MV-4-11 (cell line): ENCODE results near the gene SCN4A.
"Not testable (repeated sequence)": the region's sequence is repeated elsewhere in the genome, so short reads cannot be mapped to it uniquely, and the experiment has no call there.

ENCODE experiments used
- DNase-seq: peaks from one replicate; lab custom pipeline; 2025; lab: John Stamatoyannopoulos, UW

Gene SCN4A

GRCh38 chr17:63972796-63973195 is at the start of gene SCN4A:
SCN4A (minus strand) TSS chr17:63972918; CDS start chr17:63972841, 77 bp downstream.
- DNase-seq: no peak

GRCh38 chr17:64020056-64020766 is 47.5 kb upstream of the SCN4A start, which contains the start of gene ICAM2:
ICAM2 (minus strand) TSS chr17:64020633; CDS start chr17:64006691, 13,942 bp downstream.
- DNase-seq: peak; percentile 65

DNA sequence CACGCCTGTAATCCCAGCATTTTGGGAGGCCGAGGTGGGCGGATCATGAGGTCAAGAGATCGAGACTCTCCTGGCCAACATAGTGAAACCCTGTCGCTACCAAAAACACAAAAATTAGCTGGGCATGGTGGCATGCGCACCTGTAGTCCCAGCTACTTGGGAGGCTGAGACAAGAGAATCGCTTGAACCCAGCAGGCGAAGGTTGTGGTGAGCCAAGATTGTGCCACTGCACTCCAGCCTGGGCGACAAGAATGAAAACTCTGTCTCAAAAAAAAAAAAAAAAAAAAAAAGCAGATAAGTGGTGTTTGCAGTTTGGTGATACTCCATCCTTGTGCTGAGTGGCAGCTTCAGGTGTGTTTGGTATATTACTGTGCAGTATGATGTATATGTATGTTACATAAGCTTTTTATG is 46.8 kb upstream of the SCN4A start:
- DNase-seq: not testable (repeated sequence)

DNA sequence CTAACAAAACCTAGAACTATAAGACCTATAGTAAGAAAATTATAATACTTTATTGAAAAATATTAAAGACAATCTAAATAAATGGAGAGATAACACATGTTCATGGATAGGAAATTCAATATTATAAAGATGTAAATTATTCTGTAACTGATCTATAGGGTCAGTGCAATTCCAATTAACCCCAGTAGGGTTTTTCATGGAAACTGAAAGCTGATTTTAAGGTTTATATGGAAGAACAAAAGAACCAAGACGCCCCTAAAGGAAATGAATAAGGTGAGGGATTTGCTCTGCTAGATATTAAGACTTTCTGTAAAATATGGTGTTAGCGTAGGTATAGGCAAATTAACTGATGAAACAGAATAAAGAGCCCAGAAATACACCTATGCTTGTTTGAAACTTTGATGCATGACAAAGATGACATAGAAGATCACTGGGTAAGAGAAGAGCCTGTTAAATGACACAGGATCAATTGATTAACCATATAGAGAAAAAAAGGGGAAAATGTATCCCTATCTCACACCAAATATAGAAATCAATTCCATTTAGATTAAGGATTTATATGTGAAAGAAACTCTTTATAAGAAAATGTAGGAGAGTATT is 44.8 kb upstream of the SCN4A start:
- DNase-seq: no peak

DNA sequence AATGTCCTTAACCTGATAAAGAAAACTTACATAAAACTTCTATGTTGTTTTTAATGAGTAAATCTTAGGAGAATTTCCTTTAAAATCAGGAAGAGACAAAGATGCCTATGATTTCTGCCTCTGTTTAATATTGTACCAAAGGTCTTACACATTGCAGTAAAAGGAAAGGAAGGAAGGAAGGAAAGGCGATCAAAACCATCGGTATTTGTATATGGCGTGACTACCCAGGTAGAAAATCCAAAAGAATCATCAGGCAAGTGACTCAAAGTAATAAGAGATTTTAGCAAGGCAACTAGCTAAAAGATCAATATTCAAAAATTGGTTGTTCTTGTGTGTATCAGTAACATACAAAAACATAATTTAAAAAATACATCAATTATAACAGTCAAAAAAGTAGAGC is 44.3 kb upstream of the SCN4A start:
- no peak for DNase-seq

DNA sequence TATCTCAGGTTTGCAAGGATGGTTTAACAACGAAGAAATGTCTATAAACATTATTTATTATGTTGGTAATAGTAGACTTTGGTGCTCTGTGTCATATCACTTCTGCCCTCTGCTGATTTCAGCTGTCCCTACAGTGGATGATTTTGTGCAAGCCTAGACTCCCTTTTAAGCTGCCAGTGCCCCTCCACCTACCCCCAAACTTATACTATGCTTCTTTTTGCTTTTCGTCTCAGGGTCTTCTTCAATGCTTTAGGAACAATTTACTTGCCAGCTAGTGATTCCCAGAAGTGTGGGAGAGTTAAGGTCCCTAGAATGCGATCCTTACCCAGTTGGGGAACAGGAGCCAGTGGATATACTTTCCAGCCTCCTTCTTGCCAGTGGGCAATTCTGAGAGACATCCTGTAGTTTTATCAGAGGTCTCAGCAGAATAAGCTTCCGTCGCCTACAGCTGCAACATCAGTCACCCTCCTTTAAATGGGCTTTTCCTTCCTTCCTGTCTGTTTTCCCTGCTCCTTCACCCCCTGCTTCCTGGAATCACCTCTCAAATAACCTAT is 43.6 kb upstream of the SCN4A start:
- DNase-seq: no peak

GRCh38 chr17:64015447-64015846 is 42.7 kb upstream of the SCN4A start:
- no peak for DNase-seq

DNA sequence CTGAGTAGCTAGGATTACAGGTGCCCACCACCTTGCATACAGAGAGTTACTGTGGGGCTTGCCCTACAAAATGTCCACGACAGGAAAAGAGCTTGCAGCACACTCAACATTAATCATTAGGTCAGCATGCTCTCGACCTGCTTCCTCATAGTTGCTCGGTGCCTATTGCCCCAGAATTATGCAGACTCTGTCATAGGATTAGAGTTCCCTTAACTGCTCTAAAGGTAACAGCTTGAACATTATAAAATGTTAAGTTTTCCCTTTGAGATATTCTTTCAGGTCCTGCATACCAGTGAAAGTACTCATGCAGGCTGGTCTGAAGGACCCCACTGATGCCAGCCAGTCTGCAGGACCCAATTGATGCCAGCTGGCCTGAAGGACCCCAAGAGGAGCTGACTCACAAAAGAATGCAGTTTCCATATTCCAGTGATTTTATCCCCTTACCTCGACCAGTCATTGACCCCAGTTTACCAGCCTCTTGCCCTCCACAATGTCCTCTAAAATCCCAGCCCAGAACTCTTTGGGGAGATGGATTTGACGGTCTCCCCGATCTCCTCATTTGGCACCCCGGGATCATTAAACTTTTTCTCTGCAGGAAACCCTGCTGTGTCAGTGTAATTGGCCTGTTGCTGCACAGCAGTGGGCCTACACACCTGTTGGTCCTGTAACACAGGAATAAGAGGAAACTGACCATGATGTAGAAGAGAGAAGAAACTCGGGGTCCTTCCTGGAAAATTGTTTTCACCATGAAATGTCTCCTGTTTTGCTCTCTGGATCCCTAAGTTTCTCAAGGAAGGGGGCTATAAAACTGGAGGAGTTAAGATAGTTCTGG is 37.1 kb upstream of the SCN4A start:
- peak; percentile 44 for DNase-seq

- no peak for DNase-seq
Measured at GRCh38 chr17:64008830-64009229, 36.1 kb upstream of the SCN4A start.

DNA sequence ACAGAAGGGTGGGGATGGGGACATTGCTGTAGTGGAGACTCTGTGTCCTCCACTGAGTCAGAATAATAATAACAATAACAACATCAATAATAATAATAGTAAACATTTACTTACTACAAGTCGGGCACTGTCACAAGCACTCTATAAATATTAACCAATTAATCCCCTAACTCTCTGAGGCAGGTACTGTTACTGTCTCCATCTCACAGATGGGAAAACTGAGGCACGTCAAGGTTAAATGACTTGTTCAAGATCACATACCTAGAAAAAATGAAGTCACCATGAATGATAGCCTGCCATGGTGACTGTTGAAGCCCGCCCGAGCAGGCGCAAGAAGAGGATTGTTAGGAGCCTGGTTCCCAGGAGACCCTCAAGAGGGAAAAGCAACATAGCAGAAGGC is 35.6 kb upstream of the SCN4A start:
- DNase-seq: no peak

- DNase-seq: no peak
Measured at GRCh38 chr17:64007838-64008282, 35.1 kb upstream of the SCN4A start.

DNA sequence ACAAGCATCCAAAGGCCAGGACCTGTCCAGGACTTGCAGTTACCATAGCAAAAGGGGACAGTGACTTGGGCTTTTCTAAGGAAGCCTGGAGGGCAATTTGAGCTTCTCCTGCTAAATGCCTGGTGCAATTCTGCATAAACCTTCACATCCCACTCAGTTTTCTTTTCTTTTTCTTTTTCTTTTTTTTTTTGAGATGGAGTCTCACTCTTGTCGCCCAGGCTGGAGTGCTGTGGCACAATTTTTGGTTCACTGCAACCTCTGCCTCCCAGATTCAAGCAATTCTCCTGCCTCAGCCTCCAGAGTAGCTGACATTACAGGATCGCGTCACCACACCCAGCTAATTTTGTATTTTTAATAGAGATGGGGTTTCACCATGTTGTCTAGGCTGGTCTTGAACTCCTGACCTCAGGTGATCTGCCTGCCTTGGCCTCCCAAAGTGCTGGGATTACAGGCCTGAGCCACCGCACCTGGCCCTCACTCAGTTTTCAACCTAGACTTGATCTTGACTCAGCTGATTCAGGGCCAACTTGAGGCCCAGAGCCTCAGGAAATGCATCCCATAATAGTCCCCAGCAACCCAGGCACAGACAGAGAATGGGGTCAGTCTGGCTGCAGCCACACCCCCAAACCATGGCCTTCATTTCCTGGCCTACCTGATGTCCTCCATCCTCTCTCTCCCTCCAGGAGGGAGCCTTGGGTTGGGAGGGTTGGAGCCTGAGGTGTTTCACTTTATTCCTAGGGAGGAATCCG is 34.5 kb upstream of the SCN4A start:
- not testable (repeated sequence) for DNase-seq

- no peak for DNase-seq
Measured at GRCh38 chr17:64006361-64007088, 33.8 kb upstream of the SCN4A start.

- DNase-seq: no peak
Measured at GRCh38 chr17:64005734-64006167, 33.0 kb upstream of the SCN4A start.

DNA sequence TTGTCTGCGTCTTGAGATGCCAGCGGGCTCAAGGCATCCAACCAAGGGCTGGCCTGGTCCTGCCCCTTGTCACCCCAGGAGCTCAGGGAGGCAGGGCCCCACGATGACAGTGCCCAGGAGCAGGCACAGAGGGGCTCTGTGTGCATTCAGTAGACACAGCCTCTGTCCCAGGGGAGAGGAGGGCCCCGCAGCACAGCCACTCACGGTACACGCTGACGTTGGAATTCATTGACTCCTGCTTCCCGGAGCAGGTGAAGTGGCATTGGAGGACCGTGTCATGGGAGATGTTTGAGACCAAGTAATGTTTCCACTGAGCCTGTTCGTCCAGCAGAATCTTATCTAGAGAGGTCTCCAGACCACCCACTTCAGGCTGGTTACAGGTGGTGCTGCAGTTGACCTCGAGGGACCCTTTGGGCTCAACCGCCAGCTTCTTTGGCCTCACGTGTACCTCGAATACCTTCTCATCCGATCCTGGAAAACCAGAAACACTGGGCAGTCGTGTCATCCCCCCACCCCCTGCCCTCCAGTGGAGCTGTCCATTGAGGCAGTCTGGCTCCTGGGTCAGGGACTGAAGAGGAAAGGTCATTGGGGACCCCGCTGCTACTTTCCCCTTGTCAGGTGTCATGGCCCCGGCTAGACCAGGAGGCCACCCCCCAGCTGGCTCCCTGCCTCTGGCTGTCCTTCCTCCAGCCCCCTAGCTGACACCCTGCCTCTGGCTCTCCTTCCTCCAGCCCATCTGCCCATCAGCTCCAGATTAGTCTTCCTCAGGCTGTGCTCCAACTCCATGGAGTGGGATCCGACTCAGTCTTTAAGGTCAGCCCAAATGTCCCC is 32.4 kb upstream of the SCN4A start:
- no peak for DNase-seq

GRCh38 chr17:64004218-64004770 is 31.6 kb upstream of the SCN4A start:
- no peak for DNase-seq

GRCh38 chr17:64003526-64004121 is 30.9 kb upstream of the SCN4A start:
- DNase-seq: no peak

- DNase-seq: no peak
Measured at GRCh38 chr17:64002658-64003525, 30.2 kb upstream of the SCN4A start.
